Activated CD8-positive, alpha-beta T cell treated with anti-CD3 and anti-CD28 coated beads for 36 hours (primary cell): ENCODE results near the gene THEMIS2. TPM values are rescaled to one million over a fixed set of nuclear protein-coding genes. Genes with fewer than 3 reads are reported as not detected.

Experiments used
- ATAC-seq: fragments of 200-7000 bp; cut with Tn5 transposase; one replicate; pipeline ENCODE4 v1.10.0; 2021; ENCODE audit warnings: mild to moderate bottlenecking, moderate library complexity
- CTCF ChIA-PET: fragments of 350-600 bp; sonication (Branson Sonifier 250); formaldehyde crosslinking; loops from one replicate; lab custom pipeline; 2021; ENCODE audit warnings: antibody characterized with exemption; lab: Charles Lee
- POLR2A ChIA-PET: fragments of 350-600 bp; sonication (Branson Sonifier 250); formaldehyde crosslinking; loops from one replicate; lab custom pipeline; 2021; ENCODE audit warnings: antibody characterized with exemption; lab: Charles Lee
- DNase-seq: peaks from one replicate; pipeline ENCODE4 v3.0.0-alpha.2; 2020
- H3K27ac Mint-ChIP-seq: one replicate; pipeline ENCODE4 v1.8.0; 2021; ENCODE audit warnings: mild to moderate bottlenecking, mixed read lengths
- H3K27me3 Mint-ChIP-seq: one replicate; pipeline ENCODE4 v1.8.0; 2021; ENCODE audit warnings: mixed read lengths
- H3K36me3 Mint-ChIP-seq: one replicate; pipeline ENCODE4 v1.8.0; 2021; ENCODE audit warnings: low read depth, mixed read lengths
- H3K4me1 Mint-ChIP-seq: one replicate; pipeline ENCODE4 v1.8.0; 2021; ENCODE audit warnings: low read depth, mixed read lengths
- H3K4me3 Mint-ChIP-seq: one replicate; pipeline ENCODE4 v1.8.0; 2021; ENCODE audit warnings: mild to moderate bottlenecking, moderate library complexity, mixed read lengths
- H3K9me3 Mint-ChIP-seq: one replicate; pipeline ENCODE4 v1.8.0; 2021; ENCODE audit warnings: mixed read lengths
- CTCF ChIP-seq: fragments of 200-600 bp; IDR thresholded peaks from one replicate; pipeline ENCODE4 v1.8.0; 2022; ENCODE audit warnings: antibody characterized with exemption, mild to moderate bottlenecking
- intact Hi-C: fragments of 100-400 bp; cut with micrococcal nuclease; formaldehyde crosslinking; loops from one replicate; pipeline ENCODE4 v1.10.0; 2022
- total RNA-seq, 2 experiments: library from RNA; stranded (reverse); gene quantifications; one replicate each; pipeline ENCODE4 v1.2.3, GENCODE V29; 2021

The THEMIS2 gene
- total RNA-seq, 2 experiments from 2014 or later: 13.8 to 16.0 TPM

DNA sequence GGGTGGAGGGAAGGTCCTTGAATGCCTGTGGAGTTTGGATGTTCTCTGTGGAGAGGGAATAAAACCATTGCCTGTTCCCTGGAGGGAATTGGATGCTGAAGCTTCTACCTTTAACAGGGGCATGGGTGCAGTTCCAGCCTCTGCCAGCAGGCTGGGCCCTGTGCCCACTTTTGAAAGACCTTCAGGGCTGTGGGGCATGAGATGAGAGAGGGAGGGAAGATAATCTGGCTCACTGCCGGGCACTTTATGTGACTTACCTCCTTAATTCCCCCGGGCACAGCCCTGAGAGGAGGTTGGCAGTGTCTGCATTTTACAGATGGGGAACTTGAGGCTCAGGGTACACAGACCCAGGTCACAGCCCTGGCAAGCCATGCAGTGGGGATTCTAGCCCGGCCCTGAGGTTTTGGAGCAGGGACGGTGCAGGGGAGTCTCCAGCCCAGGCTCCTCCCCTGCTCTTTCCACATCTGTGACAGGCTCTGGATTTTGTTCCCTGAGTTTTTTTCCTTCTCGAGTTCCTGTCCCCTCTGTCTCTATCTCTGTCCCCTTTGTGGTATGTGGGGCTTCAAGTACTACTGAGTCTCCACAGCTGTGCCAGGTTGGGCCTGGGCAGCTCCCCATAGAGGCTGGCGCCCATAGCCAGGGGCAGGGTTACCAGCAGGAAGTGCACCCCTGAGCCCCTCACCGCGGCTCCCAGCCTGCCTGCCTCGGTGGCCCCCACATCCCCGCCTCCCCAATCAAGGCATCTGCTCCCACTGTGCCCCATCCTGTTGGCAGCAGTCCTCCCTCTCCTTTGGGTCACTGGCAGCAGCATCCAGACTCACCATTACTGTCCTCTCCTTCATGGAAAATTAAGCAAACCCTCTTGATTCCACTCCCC lies 14.0 kb upstream of the THEMIS2 start:
- intact Hi-C loops: loop anchor here (5.0 kb wide), 1 partner anchor 119 kb away; no protein-coding TSS in a partner anchor
- POLR2A ChIA-PET: interaction anchor here (1.0 to 1.3 kb wide), 2 partner anchors 9 to 121 kb away, joined by 3 read pairs; no protein-coding TSS in a partner anchor
- TF ChIP-seq CTCF: peak; percentile 99
- H3K9me3 Mint-ChIP-seq: no peaks in the 10 kb centered on the region
- no peak overlapping the region for H3K4me3 Mint-ChIP-seq
- H3K36me3 Mint-ChIP-seq: no peaks in the 10 kb centered on the region
- no peak overlapping the region for H3K27ac Mint-ChIP-seq
- peak; percentile 92 for DNase-seq
- H3K4me1 Mint-ChIP-seq: peaks cover 9% of the 10 kb centered on the region
- no peaks in the 10 kb centered on the region for H3K27me3 Mint-ChIP-seq
- CTCF ChIA-PET: interaction anchor here (0.6 to 3.4 kb wide), 35 partner anchors 8 to 369 kb away, joined by 3 to 32 read pairs (median 4); partner anchors contain the start of genes FAM76A, SMPDL3B and STX12
- ATAC-seq: peak; percentile 99

DNA sequence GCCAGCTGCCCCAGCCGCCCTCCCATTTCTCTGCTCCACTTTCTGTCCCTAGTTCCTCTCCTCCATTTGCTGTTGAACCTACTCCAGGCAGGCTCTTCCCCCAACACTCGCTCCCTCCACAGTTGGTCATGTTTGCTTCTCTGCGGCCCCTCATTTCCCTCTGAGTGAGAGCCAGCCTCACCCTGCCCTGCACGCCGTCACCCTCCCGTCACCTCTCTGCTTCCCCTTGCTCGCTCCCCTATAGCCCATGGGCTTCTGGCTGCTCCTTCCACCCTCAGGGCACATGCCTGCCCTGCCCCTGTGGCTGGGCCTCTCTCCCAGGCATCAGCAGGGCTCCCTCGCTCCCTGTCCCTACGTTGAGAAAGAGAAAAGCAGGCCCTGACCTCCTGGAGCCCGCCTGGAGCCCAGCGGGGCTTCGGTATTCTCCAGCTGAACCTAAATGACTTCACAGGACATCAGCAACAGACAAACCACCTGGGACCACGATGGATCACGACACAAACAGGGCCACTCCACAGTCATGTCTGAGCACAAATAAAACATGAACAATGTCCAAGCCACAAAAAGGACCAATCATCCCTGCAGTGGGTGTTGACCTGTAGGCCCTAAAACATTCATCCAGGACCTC lies 13.3 kb upstream of the THEMIS2 start:
- Mint-ChIP-seq H3K4me1 (peaks cover 14% of the 10 kb centered on the region), H3K36me3 (no peaks in the 10 kb centered on the region), H3K27me3 (no peaks in the 10 kb centered on the region), H3K27ac (no peak overlapping the region), H3K4me3 (no peak overlapping the region), H3K9me3 (no peaks in the 10 kb centered on the region)
- no peak for ATAC-seq
- ChIA-PET CTCF (interaction anchor here (1.0 to 3.4 kb wide), 6 partner anchors 9 to 120 kb away, joined by 3 to 32 read pairs (median 10); no protein-coding TSS in a partner anchor), POLR2A (interaction anchor here (1.3 to 1.7 kb wide), 2 partner anchors 8 to 121 kb away, joined by 3 to 4 read pairs; no protein-coding TSS in a partner anchor)
- TF ChIP-seq CTCF: no peak
- intact Hi-C loops: loop anchor here (5.0 kb wide), 1 partner anchor 118 kb away; no protein-coding TSS in a partner anchor
- no peak for DNase-seq

DNA sequence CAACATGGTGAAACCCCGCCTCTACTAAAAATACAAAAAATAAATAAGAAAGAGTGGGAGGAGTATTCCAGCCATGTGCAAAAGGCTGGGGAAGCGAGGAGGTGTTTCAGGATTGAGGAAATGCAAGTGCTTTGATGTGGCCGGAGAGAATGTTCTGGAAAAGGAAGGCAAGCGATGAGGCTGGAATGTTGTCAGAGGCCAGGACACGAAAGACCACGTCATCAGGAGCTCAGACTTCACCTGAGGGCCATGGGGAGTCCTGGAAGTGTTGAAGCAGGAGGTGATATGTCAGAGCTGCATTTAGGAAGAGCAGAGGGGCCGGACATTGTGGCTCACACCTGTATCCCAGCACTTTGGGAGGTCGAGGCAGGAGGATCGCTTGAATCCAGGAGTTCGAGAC lies 10.9 kb upstream of the THEMIS2 start:
- CTCF ChIA-PET: interaction anchor here (1.1 kb wide), 1 partner anchor 43 kb away, joined by 4 read pairs; no protein-coding TSS in a partner anchor
- Mint-ChIP-seq H3K27ac (no peak overlapping the region), H3K9me3 (no peaks in the 10 kb centered on the region), H3K36me3 (no peaks in the 10 kb centered on the region), H3K4me3 (no peak overlapping the region), H3K4me1 (peaks cover 20% of the 10 kb centered on the region), H3K27me3 (no peaks in the 10 kb centered on the region)
- ATAC-seq: no peak
- intact Hi-C loops: no loop called here
- DNase-seq: no peak
- POLR2A ChIA-PET: no interaction called here
- TF ChIP-seq CTCF: no peak

DNA sequence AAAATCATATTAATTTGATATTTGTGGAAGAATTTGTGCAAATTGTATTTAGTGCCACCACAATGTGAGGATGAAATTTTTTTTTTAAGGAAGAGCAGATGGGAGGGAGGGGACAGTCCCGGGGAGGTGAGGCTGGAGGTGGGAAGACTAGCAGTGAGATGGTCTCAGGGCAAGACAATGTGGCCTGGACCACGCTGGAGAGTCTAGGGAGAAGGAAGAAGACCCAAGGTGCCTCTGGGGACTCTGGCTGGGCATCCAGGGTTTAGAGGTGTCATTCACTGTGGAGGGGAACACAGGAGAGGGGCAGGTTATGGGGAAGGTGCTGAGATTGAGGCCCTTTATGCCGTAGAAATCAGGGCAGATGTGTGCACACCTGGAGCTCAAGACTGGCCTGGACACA lies 10.3 kb upstream of the THEMIS2 start:
- POLR2A ChIA-PET: no interaction called here
- no peaks in the 10 kb centered on the region for H3K27me3 Mint-ChIP-seq
- intact Hi-C loops: no loop called here
- H3K4me1 Mint-ChIP-seq: peaks cover 21% of the 10 kb centered on the region
- no peak for TF ChIP-seq CTCF
- no peak for ATAC-seq
- no peak overlapping the region for H3K27ac Mint-ChIP-seq
- H3K4me3 Mint-ChIP-seq: no peak overlapping the region
- H3K9me3 Mint-ChIP-seq: no peaks in the 10 kb centered on the region
- no peaks in the 10 kb centered on the region for H3K36me3 Mint-ChIP-seq
- no peak for DNase-seq
- CTCF ChIA-PET: no interaction called here
